Endothelial cell of umbilical vein (primary cell): ENCODE data around the gene HES3. TPM values are rescaled to one million over a fixed set of nuclear protein-coding genes. Genes with fewer than 3 reads are reported as not detected.

Source experiments
- BruUV-seq: library from RNA; stranded (reverse); fragments of 400-500 nt; replicated peaks from 2 replicates; lab custom pipeline; 2021; lab: Mats Ljungman, UMichigan
- CTCF ChIA-PET: fragments of 300-600, 350-600 bp; sonication (Branson Sonifier 250); formaldehyde crosslinking; loops from one replicate; lab custom pipeline; 2021; ENCODE audit warnings: antibody characterized with exemption, inconsistent platforms; lab: Charles Lee
- POLR2A ChIA-PET: fragments of 300-600, 350-600 bp; sonication (Branson Sonifier 250); formaldehyde crosslinking; loops from one replicate; lab custom pipeline; 2021; ENCODE audit warnings: antibody characterized with exemption, inconsistent platforms; lab: Charles Lee
- DNase-seq: peaks from one replicate; pipeline ENCODE4 v3.0.0-alpha.2; 2011; ENCODE audit warnings: low read depth, low spot score
- FAIRE-seq: peaks from 2 replicates; lab custom pipeline; 2011; peaks lifted over from hg19 to GRCh38; lab: Jason Lieb, UNC
- H2AFZ ChIP-seq: 2 replicates; pipeline ENCODE4 v1.6.0; 2012; ENCODE audit warnings: low read depth, low read length, control low read depth, inconsistent platforms
- H3K27ac ChIP-seq: 2 replicates; pipeline ENCODE4 v1.5.1; 2011; ENCODE audit warnings: low read depth, mild to moderate bottlenecking, control low read depth, low read length, moderate library complexity; ENCODE audit not compliant: insufficient read depth
- H3K27me3 ChIP-seq, 2 experiments: 2 replicates each; pipeline versions ENCODE4 v1.6.0 to v1.6.1; 2011; ENCODE audit warnings: low read length in 2 of 2, mixed read lengths in 1 of 2; ENCODE audit not compliant: control insufficient read depth in 2 of 2, insufficient read depth in 2 of 2
- H3K36me3 ChIP-seq, 2 experiments: 2 replicates in 1 of 2; 3 replicates in 1 of 2; pipeline ENCODE4 v1.5.1; 2011; ENCODE audit warnings: low read length in 2 of 2, mild to moderate bottlenecking in 1 of 2, moderate library complexity in 1 of 2; ENCODE audit not compliant: control insufficient read depth in 2 of 2, insufficient read depth in 2 of 2; ENCODE audit errors: extremely low read depth in 1 of 2
- H3K4me1 ChIP-seq: 3 replicates; pipeline ENCODE4 v1.5.1; 2011; ENCODE audit warnings: mild to moderate bottlenecking, low read length; ENCODE audit not compliant: control insufficient read depth, insufficient read depth; ENCODE audit errors: extremely low read depth
- H3K4me2 ChIP-seq: 2 replicates; pipeline ENCODE4 v1.6.1; 2011; ENCODE audit warnings: low read length, control low read depth, mixed read lengths; ENCODE audit not compliant: insufficient read depth
- H3K4me3 ChIP-seq, 3 experiments: fragments of 200-600 bp in 1 of 3; sonication (generic), shearing (Covaris generic) in 1 of 3; replicated peaks in 1 of 3; 2 replicates each; pipeline ENCODE4 v1.5.1; 2011 to 2016; ENCODE audit warnings: control low read depth in 3 of 3, low read length in 3 of 3, mild to moderate bottlenecking in 2 of 3, inconsistent platforms in 1 of 3, low read depth in 1 of 3, moderate library complexity in 1 of 3; ENCODE audit not compliant: insufficient read depth in 1 of 3
- H3K79me2 ChIP-seq: 2 replicates; pipeline ENCODE4 v1.6.0; 2012; ENCODE audit warnings: low read length, inconsistent platforms; ENCODE audit not compliant: control insufficient read depth, insufficient read depth
- H3K9ac ChIP-seq: replicated peaks from 2 replicates; pipeline ENCODE3; 2011; ENCODE audit warnings: low read length, control low read depth; ENCODE audit not compliant: insufficient read depth; ENCODE audit errors: extremely low read depth
- H3K9me1 ChIP-seq: replicated peaks from 3 replicates; pipeline ENCODE4 v1.6.0; 2011; ENCODE audit warnings: mild to moderate bottlenecking, low read length; ENCODE audit not compliant: control insufficient read depth, insufficient read depth; ENCODE audit errors: extremely low read depth
- H3K9me3 ChIP-seq: replicated peaks from 2 replicates; pipeline ENCODE4 v1.5.1; 2012; ENCODE audit warnings: low read length, inconsistent platforms; ENCODE audit not compliant: control insufficient read depth, insufficient read depth
- H4K20me1 ChIP-seq: replicated peaks from 2 replicates; pipeline ENCODE3; 2011; ENCODE audit warnings: mild to moderate bottlenecking, low read length; ENCODE audit not compliant: control insufficient read depth, insufficient read depth; ENCODE audit errors: extremely low read depth
- CTCF ChIP-seq, 2 donors: IDR thresholded peaks; 1 replicate in 1 of 2; 2 replicates in 1 of 2; pipeline ENCODE4 v1.5.1; 2011; ENCODE audit warnings: low read length in 2 of 2, mild to moderate bottlenecking in 2 of 2, moderate library complexity in 2 of 2, control low read depth in 1 of 2, inconsistent platforms in 1 of 2, low read depth in 1 of 2; ENCODE audit not compliant: insufficient read depth in 1 of 2; ENCODE audit errors: extremely low read depth in 1 of 2
- EZH2 ChIP-seq: IDR thresholded peaks from 2 replicates; pipeline ENCODE4 v1.6.1; 2012; ENCODE audit warnings: borderline replicate concordance, low read depth, mild to moderate bottlenecking, moderate library complexity, low read length, inconsistent platforms; ENCODE audit not compliant: severe bottlenecking
- FOS ChIP-seq: IDR thresholded peaks from 2 replicates; pipeline ENCODE4 v1.6.1; 2011; ENCODE audit warnings: mild to moderate bottlenecking, low read length, moderate library complexity, borderline replicate concordance; ENCODE audit not compliant: insufficient read depth
- GATA2 ChIP-seq: IDR thresholded peaks from 2 replicates; pipeline ENCODE4 v1.7.0; 2011; ENCODE audit warnings: low read depth, mild to moderate bottlenecking, moderate library complexity, mixed read lengths, low read length; ENCODE audit not compliant: insufficient read length, insufficient read depth
- JUN ChIP-seq: IDR thresholded peaks from 2 replicates; pipeline ENCODE4 v1.6.1; 2011; ENCODE audit warnings: borderline replicate concordance, low read depth; ENCODE audit not compliant: insufficient read length, insufficient read depth
- MAX ChIP-seq: IDR thresholded peaks from 2 replicates; pipeline ENCODE4 v1.6.1; 2011; ENCODE audit not compliant: insufficient read depth, insufficient read length
- MYC ChIP-seq: IDR thresholded peaks from one replicate; pipeline ENCODE4 v1.6.1; 2011; ENCODE audit warnings: mild to moderate bottlenecking, low read depth, low read length
- POLR2A ChIP-seq: IDR thresholded peaks from 2 replicates; pipeline ENCODE4 v1.6.1; 2012; ENCODE audit warnings: low read depth, mild to moderate bottlenecking, control low read depth, low read length
- POLR2AphosphoS5 ChIP-seq: IDR thresholded peaks from 2 replicates; pipeline ENCODE4 v1.6.1; 2012; ENCODE audit warnings: low read depth, mild to moderate bottlenecking, control low read depth, low read length, moderate library complexity; ENCODE audit not compliant: insufficient read depth
- dilution Hi-C: fragments of 300-500 bp; cut with MboI; formaldehyde crosslinking; loops from one replicate; pipeline ENCODE4 v1.15.0; 2019; ENCODE audit warnings: low sequenced_read_pairs; ENCODE audit not compliant: extremely low pct_ligation_motif_present
- intact Hi-C: fragments of 100-400 bp; cut with micrococcal nuclease; formaldehyde crosslinking; loops from one replicate; pipeline ENCODE4 v1.10.0; 2022
- polyA plus RNA-seq, 4 experiments: library from polyadenylated mRNA; depleted of rRNA in 3 of 4; stranded (reverse) in 3 of 4; unstranded in 1 of 4; fragments of >200 nt; gene quantifications; 2 replicates each; pipeline versions ENCODE4 v1.2.1 to v1.2.3, GENCODE V29; 2011 to 2012; ENCODE audit warnings: missing spikeins in 1 of 4
- total RNA-seq: library from RNA; stranded (reverse); gene quantifications from 2 replicates; pipeline ENCODE4 v1.2.3, GENCODE V29; 2021

HES3 gene
- total and polyA plus RNA-seq, 2 donors (not counting 3 experiments of a cell fraction or from before 2014, with no cell fraction given): not detected

- no peak for TF ChIP-seq POLR2AphosphoS5
- TF ChIP-seq GATA2: no peak
- TF ChIP-seq JUN: no peak
- TF ChIP-seq FOS: no peak
- TF ChIP-seq POLR2A: no peak
- TF ChIP-seq MAX: no peak
- no peak for TF ChIP-seq CTCF (IDR thresholded peaks at IDR 0.05; ENCODE audit: extremely low read depth in 1 of 2, insufficient read depth in 1 of 2, low read depth in 1 of 2, low read length in 2 of 2)
- TF ChIP-seq EZH2: no peak
- no peak for TF ChIP-seq MYC
- Histone ChIP-seq H3K4me1 (no peaks in the 10 kb centered on the region), H3K9ac (no peak overlapping the region), H4K20me1 (no peaks in the 10 kb centered on the region), H2AFZ (no peak overlapping the region), H3K4me2 (no peak overlapping the region), H3K27ac (no peak overlapping the region), H3K4me3 (no peak overlapping the region), H3K79me2 (no peaks in the 10 kb centered on the region), H3K9me3 (no peaks in the 10 kb centered on the region), H3K27me3 (no peaks in the 10 kb centered on the region), H3K36me3 (no peaks in the 10 kb centered on the region), H3K9me1 (no peaks in the 10 kb centered on the region)
- no peak for DNase-seq
- CTCF ChIA-PET: interaction anchor here (1.2 to 1.4 kb wide), 2 partner anchors 12 to 35 kb away, joined by 3 read pairs; no protein-coding TSS in a partner anchor
- no peak for FAIRE-seq
- no TSS peak for BruUV-seq
- POLR2A ChIA-PET: no interaction called here
- dilution Hi-C loops: no loop called here
- intact Hi-C loops: no loop called here
These were observed 35.8 kb downstream of the HES3 start for GRCh38 chr1:6279613-6280383.
